Activated naive CD4-positive, alpha-beta T cell treated with anti-CD3 and anti-CD28 coated beads, Interleukin-2, amount 10 ng/mL, durations not matched to agents 7 days and 5 days (primary cell): ENCODE measurements around the gene OR10AD1.
"Not testable (repeated sequence)": the region's sequence is repeated elsewhere in the genome, so short reads cannot be mapped to it uniquely, and the experiment has no call there.

ENCODE experiments used
- CTCF ChIA-PET: fragments of 350-600 bp; sonication (Branson Sonifier 250); formaldehyde crosslinking; loops from one replicate; lab custom pipeline; 2021; ENCODE audit warnings: antibody characterized with exemption; lab: Charles Lee
- DNase-seq: peaks from one replicate; pipeline ENCODE4 v3.0.0-alpha.2; 2020
- H3K27ac Mint-ChIP-seq: one replicate; pipeline ENCODE4 v1.8.0; 2021; ENCODE audit warnings: mild to moderate bottlenecking, moderate library complexity, mixed read lengths
- H3K27me3 Mint-ChIP-seq: one replicate; pipeline ENCODE4 v1.8.0; 2021; ENCODE audit warnings: mild to moderate bottlenecking, mixed read lengths
- H3K36me3 Mint-ChIP-seq: one replicate; pipeline ENCODE4 v1.8.0; 2021; ENCODE audit warnings: mixed read lengths
- H3K4me1 Mint-ChIP-seq: one replicate; pipeline ENCODE4 v1.8.0; 2021; ENCODE audit warnings: mixed read lengths
- H3K4me3 Mint-ChIP-seq: one replicate; pipeline ENCODE4 v1.8.0; 2021; ENCODE audit warnings: mild to moderate bottlenecking, moderate library complexity, mixed read lengths
- H3K9me3 Mint-ChIP-seq: one replicate; pipeline ENCODE4 v1.8.0; 2021; ENCODE audit warnings: mixed read lengths

Gene OR10AD1

GRCh38 chr12:48203192-48203591 is at the start of gene OR10AD1:
Gene OR10AD1, minus strand, starts transcription at chr12:48203292. Its CDS starts 0 bp downstream, at chr12:48203292.
- Mint-ChIP-seq H3K27ac (no peak within 1 kb of the TSS), H3K27me3 (no peaks in the 10 kb centered on the region), H3K9me3 (peaks cover 61% of the 10 kb centered on the region), H3K36me3 (peaks cover 76% of the 10 kb centered on the region), H3K4me3 (no peak within 1 kb of the TSS), H3K4me1 (peaks cover 36% of the 10 kb centered on the region)
- CTCF ChIA-PET: no interaction called here
- no peak for DNase-seq

GRCh38 chr12:48247181-48247966 is 44.3 kb upstream of the OR10AD1 start:
- no peaks in the 10 kb centered on the region for H3K36me3 Mint-ChIP-seq
- H3K4me1 Mint-ChIP-seq: no peaks in the 10 kb centered on the region
- CTCF ChIA-PET: no interaction called here
- no peaks in the 10 kb centered on the region for H3K27me3 Mint-ChIP-seq
- no peak overlapping the region for H3K4me3 Mint-ChIP-seq
- H3K9me3 Mint-ChIP-seq: no peaks in the 10 kb centered on the region
- no peak overlapping the region for H3K27ac Mint-ChIP-seq
- no peak for DNase-seq

- Mint-ChIP-seq H3K9me3 (peaks cover 1% of the 10 kb centered on the region), H3K4me1 (no peaks in the 10 kb centered on the region), H3K27ac (no peak overlapping the region), H3K27me3 (no peaks in the 10 kb centered on the region), H3K4me3 (no peak overlapping the region), H3K36me3 (no peaks in the 10 kb centered on the region)
- CTCF ChIA-PET: no interaction called here
- DNase-seq: no peak
Measured at GRCh38 chr12:48237162-48237561, 34.1 kb upstream of the OR10AD1 start.

GRCh38 chr12:48235796-48236333 is 32.8 kb upstream of the OR10AD1 start:
- no peak for DNase-seq
- peaks cover 4% of the 10 kb centered on the region for H3K9me3 Mint-ChIP-seq
- H3K4me1 Mint-ChIP-seq: no peaks in the 10 kb centered on the region
- H3K27ac Mint-ChIP-seq: no peak overlapping the region
- no peak overlapping the region for H3K4me3 Mint-ChIP-seq
- CTCF ChIA-PET: no interaction called here
- H3K27me3 Mint-ChIP-seq: no peaks in the 10 kb centered on the region
- no peaks in the 10 kb centered on the region for H3K36me3 Mint-ChIP-seq

GRCh38 chr12:48231169-48231958 is 28.3 kb upstream of the OR10AD1 start:
- DNase-seq, H3K27me3 Mint-ChIP-seq, CTCF ChIA-PET, H3K4me3 Mint-ChIP-seq, H3K4me1 Mint-ChIP-seq, H3K9me3 Mint-ChIP-seq, H3K36me3 Mint-ChIP-seq: not testable (repeated sequence)
- peak overlapping the region; percentile 47 for H3K27ac Mint-ChIP-seq

- H3K4me1 Mint-ChIP-seq, H3K27ac Mint-ChIP-seq, DNase-seq, H3K4me3 Mint-ChIP-seq, H3K9me3 Mint-ChIP-seq, CTCF ChIA-PET, H3K36me3 Mint-ChIP-seq: not testable (repeated sequence)
- H3K27me3 Mint-ChIP-seq: peaks cover 12% of the 10 kb centered on the region
Measured at GRCh38 chr12:48224533-48224932, 21.4 kb upstream of the OR10AD1 start.

- H3K27me3 Mint-ChIP-seq: peaks cover 18% of the 10 kb centered on the region
- H3K4me1 Mint-ChIP-seq: peaks cover 3% of the 10 kb centered on the region
- no peak for DNase-seq
- CTCF ChIA-PET: interaction anchor here (1.1 to 1.2 kb wide), 2 partner anchors 25 to 397 kb away, joined by 3 to 5 read pairs; no protein-coding TSS in a partner anchor
- H3K4me3 Mint-ChIP-seq: no peak overlapping the region
- H3K27ac Mint-ChIP-seq: no peak overlapping the region
- no peaks in the 10 kb centered on the region for H3K9me3 Mint-ChIP-seq
- no peaks in the 10 kb centered on the region for H3K36me3 Mint-ChIP-seq
Measured at GRCh38 chr12:48221645-48222044, 18.6 kb upstream of the OR10AD1 start.

- Mint-ChIP-seq H3K36me3 (no peaks in the 10 kb centered on the region), H3K4me3 (no peak overlapping the region), H3K27ac (no peak overlapping the region), H3K27me3 (peaks cover 18% of the 10 kb centered on the region), H3K9me3 (no peaks in the 10 kb centered on the region), H3K4me1 (peaks cover 3% of the 10 kb centered on the region)
- CTCF ChIA-PET: no interaction called here
- no peak for DNase-seq
Measured at GRCh38 chr12:48220701-48221100, 17.6 kb upstream of the OR10AD1 start.

GRCh38 chr12:48219631-48220030 is 16.5 kb upstream of the OR10AD1 start:
- Mint-ChIP-seq H3K9me3 (no peaks in the 10 kb centered on the region), H3K4me1 (peaks cover 3% of the 10 kb centered on the region), H3K4me3 (no peak overlapping the region), H3K27ac (no peak overlapping the region), H3K27me3 (peaks cover 18% of the 10 kb centered on the region), H3K36me3 (no peaks in the 10 kb centered on the region)
- no peak for DNase-seq
- CTCF ChIA-PET: no interaction called here

GRCh38 chr12:48216785-48217184 is 13.7 kb upstream of the OR10AD1 start:
- no peak for DNase-seq
- Mint-ChIP-seq H3K36me3 (no peaks in the 10 kb centered on the region), H3K4me3 (no peak overlapping the region), H3K9me3 (no peaks in the 10 kb centered on the region), H3K4me1 (peaks cover 4% of the 10 kb centered on the region), H3K27ac (no peak overlapping the region), H3K27me3 (peaks cover 27% of the 10 kb centered on the region)
- CTCF ChIA-PET: no interaction called here

- DNase-seq, H3K4me3 Mint-ChIP-seq, H3K27ac Mint-ChIP-seq, CTCF ChIA-PET, H3K4me1 Mint-ChIP-seq: not testable (repeated sequence)
- H3K36me3 Mint-ChIP-seq: peaks cover 26% of the 10 kb centered on the region
- H3K9me3 Mint-ChIP-seq: peaks cover 35% of the 10 kb centered on the region
- peaks cover 26% of the 10 kb centered on the region for H3K27me3 Mint-ChIP-seq
Measured at GRCh38 chr12:48209495-48209894, 6.4 kb upstream of the OR10AD1 start.

GRCh38 chr12:48202766-48203165 is 326 bp downstream of the OR10AD1 start:
- Mint-ChIP-seq H3K27me3 (no peaks in the 10 kb centered on the region), H3K36me3 (peaks cover 76% of the 10 kb centered on the region), H3K4me1 (peaks cover 36% of the 10 kb centered on the region), H3K4me3 (no peak overlapping the region), H3K9me3 (peaks cover 57% of the 10 kb centered on the region), H3K27ac (no peak overlapping the region)
- CTCF ChIA-PET: interaction anchor here (1.1 kb wide), 1 partner anchor 10 kb away, joined by 3 read pairs; no protein-coding TSS in a partner anchor
- DNase-seq: no peak

- no peak overlapping the region for H3K4me3 Mint-ChIP-seq
- H3K27ac Mint-ChIP-seq: no peak overlapping the region
- peaks cover 65% of the 10 kb centered on the region for H3K36me3 Mint-ChIP-seq
- no peaks in the 10 kb centered on the region for H3K27me3 Mint-ChIP-seq
- peaks cover 45% of the 10 kb centered on the region for H3K4me1 Mint-ChIP-seq
- CTCF ChIA-PET: interaction anchor here (1.1 to 1.7 kb wide), 2 partner anchors 11 to 40 kb away, joined by 3 read pairs; no protein-coding TSS in a partner anchor
- no peak for DNase-seq
- H3K9me3 Mint-ChIP-seq: peaks cover 46% of the 10 kb centered on the region
Measured at GRCh38 chr12:48201516-48201915, 1.6 kb downstream of the OR10AD1 start.

- H3K27ac Mint-ChIP-seq: peak overlapping the region; percentile 87
- no peak overlapping the region for H3K4me3 Mint-ChIP-seq
- no peaks in the 10 kb centered on the region for H3K27me3 Mint-ChIP-seq
- CTCF ChIA-PET: interaction anchor here (1.7 to 2.1 kb wide), 2 partner anchors 41 to 418 kb away, joined by 3 to 16 read pairs; no protein-coding TSS in a partner anchor
- peaks cover 49% of the 10 kb centered on the region for H3K4me1 Mint-ChIP-seq
- H3K36me3 Mint-ChIP-seq: peaks cover 61% of the 10 kb centered on the region
- no peak for DNase-seq
- H3K9me3 Mint-ChIP-seq: peaks cover 42% of the 10 kb centered on the region
Measured at GRCh38 chr12:48201091-48201490, 2.0 kb downstream of the OR10AD1 start.
